ENCODE measurements around the gene SGTB. TPM values are rescaled to one million over a fixed set of nuclear protein-coding genes. Genes with fewer than 3 reads are reported as not detected.

SGTB gene
- polyA plus RNA-seq, 1 donor from 2014 or later, result 9.6 TPM

- Histone ChIP-seq H3K9ac (ENCODE audit: low read length) (no peak overlapping the region), H3K9me2 (ENCODE audit: insufficient read depth, low read length) (no peaks in the 10 kb centered on the region), H3F3A (ENCODE audit: insufficient read depth, low read length, poor library complexity, severe bottlenecking) (no peaks in the 10 kb centered on the region), H4K20me1 (ENCODE audit: insufficient read depth) (no peaks in the 10 kb centered on the region), H3K79me2 (replicated peaks; ENCODE audit: insufficient read depth, low read length) (no peaks in the 10 kb centered on the region), H3K4me3 (ENCODE audit: low read length) (no peak overlapping the region), H2AFZ (ENCODE audit: low read depth, low read length) (no peak overlapping the region), H3K9me3 (ENCODE audit: low read length) (no peaks in the 10 kb centered on the region), H3K36me3 (ENCODE audit: insufficient read depth, low read length) (peaks cover 4% of the 10 kb centered on the region), H3K4me2 (ENCODE audit: low read length) (no peak overlapping the region), H3K27me3 (ENCODE audit: insufficient read depth, low read depth, low read length) (no peaks in the 10 kb centered on the region), H3K27ac (ENCODE audit: low read length) (no peak overlapping the region)
- no peak for TF ChIP-seq EZH2 (IDR thresholded peaks at IDR 0.05; ENCODE audit: borderline replicate concordance, insufficient read depth, low read length, poor library complexity, severe bottlenecking)
- no peak for TF ChIP-seq RAD21 (conservative IDR thresholded peaks at IDR 0.05)
- no peak for TF ChIP-seq MXI1 (conservative IDR thresholded peaks at IDR 0.05; ENCODE audit: poor library complexity, severe bottlenecking)
- no peak for TF ChIP-seq REST (IDR thresholded peaks at IDR 0.05; ENCODE audit: borderline replicate concordance)
- no peak for TF ChIP-seq CTCF (IDR thresholded peaks at IDR 0.05; ENCODE audit: poor library complexity, severe bottlenecking)
- TF ChIP-seq EP300 (conservative IDR thresholded peaks at IDR 0.05; ENCODE audit: poor library complexity, severe bottlenecking), result no peak
- no peak for TF ChIP-seq SMC3 (conservative IDR thresholded peaks at IDR 0.05; ENCODE audit: poor library complexity)
These were observed 47.6 kb upstream of the SGTB start for GRCh38 chr5:65769539-65769938.

GRCh38 chr5:65768723-65769346, 46.9 kb upstream of the SGTB start:
- Histone ChIP-seq H3K4me3 (ENCODE audit: low read length) (no peak overlapping the region), H3K9me2 (ENCODE audit: insufficient read depth, low read length) (no peaks in the 10 kb centered on the region)

More at GRCh38 chr5:65768723-65769346, 46.9 kb upstream of the SGTB start:
- H3K9me3 ChIP-seq (ENCODE audit: low read length), result no peaks in the 10 kb centered on the region
- TF ChIP-seq TAF1 (IDR thresholded peaks at IDR 0.05; ENCODE audit: low read depth), result no peak
- TF ChIP-seq CTCF (IDR thresholded peaks at IDR 0.05; ENCODE audit: poor library complexity, severe bottlenecking), result no peak
- no peak for TF ChIP-seq MXI1 (conservative IDR thresholded peaks at IDR 0.05; ENCODE audit: poor library complexity, severe bottlenecking)
- no peak for TF ChIP-seq REST (IDR thresholded peaks at IDR 0.05; ENCODE audit: borderline replicate concordance)
- no peak for TF ChIP-seq POLR2AphosphoS5 (IDR thresholded peaks at IDR 0.05)
- no peak for TF ChIP-seq RAD21 (conservative IDR thresholded peaks at IDR 0.05)
- TF ChIP-seq EP300 (conservative IDR thresholded peaks at IDR 0.05; ENCODE audit: poor library complexity, severe bottlenecking), result no peak
- TF ChIP-seq EZH2 (IDR thresholded peaks at IDR 0.05; ENCODE audit: borderline replicate concordance, insufficient read depth, low read length, poor library complexity, severe bottlenecking), result no peak
- no peak for TF ChIP-seq SMC3 (conservative IDR thresholded peaks at IDR 0.05; ENCODE audit: poor library complexity)
- peaks cover 4% of the 10 kb centered on the region for H3K36me3 ChIP-seq (ENCODE audit: insufficient read depth, low read length)
- H3K27me3 ChIP-seq (ENCODE audit: insufficient read depth, low read depth, low read length), result no peaks in the 10 kb centered on the region
- no peaks in the 10 kb centered on the region for H3F3A ChIP-seq (ENCODE audit: insufficient read depth, low read length, poor library complexity, severe bottlenecking)
- no peak overlapping the region for H3K4me2 ChIP-seq (ENCODE audit: low read length)
- H4K20me1 ChIP-seq (ENCODE audit: insufficient read depth), result no peaks in the 10 kb centered on the region
- no peaks in the 10 kb centered on the region for H3K79me2 ChIP-seq (replicated peaks; ENCODE audit: insufficient read depth, low read length)
- no peak overlapping the region for H3K9ac ChIP-seq (ENCODE audit: low read length)
- H2AFZ ChIP-seq (ENCODE audit: low read depth, low read length), result no peak overlapping the region
- H3K27ac ChIP-seq (ENCODE audit: low read length), result no peak overlapping the region
